SKM-1 treated with dmso at 0.1 percent for 144 hours (cell line): ENCODE results near the gene ARSB.

ENCODE experiments used
- DNase-seq: peaks from one replicate; lab custom pipeline; 2025; ENCODE audit not compliant: unreplicated experiment; lab: John Stamatoyannopoulos, UW

ARSB gene

GRCh38 chr5:78985116-78985724, at the start of gene ARSB:
Gene ARSB, minus strand, starts transcription at chr5:78985310. Its CDS starts 62 bp downstream, at chr5:78985248.
- DNase-seq, result peak; percentile 60

- no peak for DNase-seq
Observed at GRCh38 chr5:79032782-79033181, 47.7 kb upstream of the ARSB start.

- DNase-seq, result no peak
Observed at GRCh38 chr5:79032031-79032695, 47.1 kb upstream of the ARSB start.

- DNase-seq, result no peak
Observed at GRCh38 chr5:79031485-79031867, 46.4 kb upstream of the ARSB start.

- DNase-seq, result no peak
Observed at GRCh38 chr5:79030663-79031484, 45.8 kb upstream of the ARSB start.

GRCh38 chr5:79025054-79025472, 40.0 kb upstream of the ARSB start:
- DNase-seq, result peak; percentile 38

GRCh38 chr5:79023947-79024346, 38.8 kb upstream of the ARSB start:
- no peak for DNase-seq

- no peak for DNase-seq
Observed at GRCh38 chr5:79023348-79023747, 38.2 kb upstream of the ARSB start.

GRCh38 chr5:79022771-79023170, 37.7 kb upstream of the ARSB start:
- DNase-seq, result no peak

GRCh38 chr5:79021753-79022152, 36.6 kb upstream of the ARSB start:
- no peak for DNase-seq

- DNase-seq, result peak; percentile 22
Observed at GRCh38 chr5:79020861-79021561, 35.9 kb upstream of the ARSB start.

- no peak for DNase-seq
Observed at GRCh38 chr5:79014631-79015030, 29.5 kb upstream of the ARSB start.

- DNase-seq, result no peak
Observed at GRCh38 chr5:79011869-79012268, 26.8 kb upstream of the ARSB start.

- no peak for DNase-seq
Observed at GRCh38 chr5:79011219-79011836, 26.2 kb upstream of the ARSB start.

- no peak for DNase-seq
Observed at GRCh38 chr5:79008362-79008761, 23.3 kb upstream of the ARSB start.

- DNase-seq, result no peak
Observed at GRCh38 chr5:79007872-79008271, 22.8 kb upstream of the ARSB start.

- no peak for DNase-seq
Observed at GRCh38 chr5:79005936-79006631, 21.0 kb upstream of the ARSB start.

GRCh38 chr5:79005151-79005550, 20.0 kb upstream of the ARSB start:
- DNase-seq, result no peak

GRCh38 chr5:79002374-79002773, 17.3 kb upstream of the ARSB start:
- no peak for DNase-seq

- no peak for DNase-seq
Observed at GRCh38 chr5:79001471-79001870, 16.4 kb upstream of the ARSB start.
